GM19023 (cell line): ENCODE measurements around the gene JMJD7.

Experiments used
- ATAC-seq: cut with Tn5 transposase; IDR thresholded peaks from one replicate; pipeline ENCODE4 v1.9.1; 2021; ENCODE audit warnings: mild to moderate bottlenecking, moderate library complexity; ENCODE audit not compliant: unreplicated experiment

JMJD7 gene

DNA sequence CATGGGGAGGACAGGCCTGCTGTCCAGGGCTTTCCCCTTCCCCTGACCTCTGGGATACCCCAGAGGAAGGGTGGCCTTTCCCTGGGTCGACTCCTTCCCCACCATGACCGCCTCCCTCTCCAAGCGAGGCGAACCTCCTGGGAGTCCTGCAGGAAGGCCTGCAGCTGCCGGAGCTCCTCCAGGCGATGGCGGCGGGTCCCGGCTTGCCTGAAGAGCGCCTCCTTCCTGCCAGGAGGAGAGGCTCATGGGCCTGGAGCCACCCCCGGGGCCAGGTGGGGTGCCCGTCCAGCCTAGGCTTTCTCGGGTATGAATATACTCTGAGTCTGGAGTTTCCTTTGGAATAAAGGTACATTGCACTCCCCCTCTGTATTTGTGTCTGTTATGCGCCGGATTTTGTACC is 30.9 kb downstream of the JMJD7 start:
- ATAC-seq = no peak

DNA sequence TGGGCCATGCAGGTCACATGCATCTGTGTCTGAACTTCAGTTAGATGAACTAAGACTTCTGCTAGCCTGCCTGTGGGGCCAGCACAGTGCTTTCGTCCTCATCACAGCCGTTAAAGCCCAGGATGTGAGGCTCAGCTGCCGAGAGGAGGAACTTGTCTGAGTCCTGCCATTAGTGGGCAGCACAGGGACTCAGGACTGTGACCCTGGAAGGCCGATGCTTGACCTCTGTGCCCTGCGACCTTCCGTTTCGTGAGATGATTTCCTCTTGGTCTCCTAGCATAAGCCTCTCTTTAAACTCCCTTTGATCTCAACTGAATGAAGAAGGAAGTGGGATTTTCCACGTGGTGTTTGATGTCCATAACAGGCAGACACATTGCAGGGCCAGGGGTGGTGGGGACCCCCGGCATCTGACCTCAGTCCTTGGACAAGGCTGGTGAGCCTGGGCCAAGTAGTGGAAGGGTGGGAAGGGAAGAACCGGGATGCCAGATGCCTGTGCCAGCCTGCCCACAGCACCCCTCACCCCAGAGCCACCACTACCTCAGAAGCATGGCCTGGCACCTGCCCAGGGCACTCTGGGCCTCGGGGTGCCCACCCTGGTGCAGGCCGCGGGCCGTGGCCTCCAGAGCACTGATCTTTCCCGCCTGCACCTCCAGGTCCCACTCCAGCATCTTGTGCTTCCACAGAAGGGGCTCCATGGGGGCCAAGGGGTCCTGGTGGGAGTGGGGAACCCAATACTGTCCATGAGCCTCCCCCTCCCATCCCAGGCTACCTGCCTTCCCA is 32.3 kb downstream of the JMJD7 start:
- no peak for ATAC-seq

DNA sequence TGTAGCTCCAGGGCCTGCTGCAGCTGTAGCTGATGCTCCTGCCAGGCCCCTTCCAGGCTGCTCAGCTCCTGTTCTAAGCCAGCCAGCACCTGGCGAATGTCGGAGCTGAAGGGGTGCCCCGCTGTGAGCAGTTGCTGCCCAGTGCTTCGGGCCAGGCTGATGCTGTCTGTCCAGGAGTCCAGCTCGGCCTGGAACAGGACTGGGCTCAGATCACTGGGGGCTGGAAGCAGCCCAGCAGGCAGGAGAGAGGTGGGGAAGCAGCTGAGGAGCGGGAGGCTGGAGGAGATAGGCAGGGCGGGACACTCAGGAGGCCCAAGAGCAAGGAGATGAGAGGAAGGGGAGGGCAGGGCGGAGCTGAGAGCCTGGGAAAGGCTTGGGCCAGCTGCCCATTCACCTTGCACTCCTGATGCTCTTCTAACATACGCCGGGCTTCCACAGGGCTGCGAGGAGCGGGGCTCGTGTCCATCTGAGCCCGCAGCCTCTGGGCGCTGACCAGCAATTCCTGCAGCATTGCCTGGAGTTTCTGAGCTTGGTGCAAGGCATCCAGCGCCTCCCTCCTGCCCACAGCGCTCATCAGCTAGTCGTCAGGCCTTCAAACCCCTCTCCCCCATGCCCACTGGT is 34.0 kb downstream of the JMJD7 start:
- no peak for ATAC-seq

DNA sequence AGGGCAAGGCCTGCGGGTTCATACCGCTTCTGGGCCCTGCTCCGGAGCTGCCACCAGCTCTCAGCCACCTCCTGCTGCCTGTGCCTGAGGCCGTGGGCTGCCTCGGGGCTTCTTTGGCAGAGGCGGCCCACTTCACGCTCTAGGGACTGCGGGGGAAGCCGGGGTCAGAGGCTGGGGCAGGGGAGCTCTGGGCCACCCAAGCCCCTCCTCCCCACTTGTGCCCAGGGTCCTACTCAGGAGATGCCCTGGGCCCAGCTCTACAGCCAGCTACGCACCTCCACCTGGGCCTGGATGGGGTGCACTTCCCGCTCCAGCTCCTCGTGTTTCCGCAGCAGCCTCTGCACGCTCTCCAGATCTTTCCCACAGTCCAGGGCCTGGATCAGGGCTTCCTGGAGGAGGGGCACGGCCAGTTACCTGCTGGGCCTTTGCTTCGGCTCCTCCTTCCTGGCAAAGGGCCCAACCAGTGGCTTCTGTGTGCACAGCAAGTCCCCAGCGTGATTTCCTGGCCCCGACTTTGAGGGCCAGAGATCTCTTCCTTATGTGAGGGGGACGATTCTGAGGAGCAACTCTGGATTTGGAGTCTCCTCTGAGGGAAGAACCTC is 34.7 kb downstream of the JMJD7 start:
- ATAC-seq = no peak

DNA sequence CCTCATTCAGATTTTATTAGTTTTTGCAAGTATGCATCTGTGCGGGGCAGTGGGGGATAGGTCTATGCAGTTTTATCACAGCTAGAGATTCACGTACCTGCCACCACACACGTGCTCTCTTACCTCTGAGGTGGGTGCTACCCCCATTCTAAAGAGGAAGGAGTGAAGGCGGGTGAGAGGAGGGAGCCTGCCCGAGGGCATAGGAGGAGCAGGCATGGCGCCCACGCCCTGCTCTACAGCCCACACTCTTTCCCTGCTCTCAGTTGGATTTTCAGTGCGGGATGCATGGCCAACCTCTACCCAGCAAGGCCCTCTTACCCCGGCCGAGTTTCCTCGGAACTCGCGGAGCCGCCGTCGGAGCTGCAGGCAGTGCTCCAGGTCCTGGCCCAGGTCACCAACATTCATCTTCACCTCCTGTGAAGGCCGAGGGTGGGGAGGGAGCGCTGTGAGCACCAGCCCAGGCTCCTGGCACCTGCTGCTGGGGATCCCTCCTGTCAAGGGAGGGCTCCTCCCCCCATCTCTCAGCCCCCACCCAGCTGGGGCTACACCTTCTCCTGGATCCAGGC is 37.7 kb downstream of the JMJD7 start:
- ATAC-seq = no peak

DNA sequence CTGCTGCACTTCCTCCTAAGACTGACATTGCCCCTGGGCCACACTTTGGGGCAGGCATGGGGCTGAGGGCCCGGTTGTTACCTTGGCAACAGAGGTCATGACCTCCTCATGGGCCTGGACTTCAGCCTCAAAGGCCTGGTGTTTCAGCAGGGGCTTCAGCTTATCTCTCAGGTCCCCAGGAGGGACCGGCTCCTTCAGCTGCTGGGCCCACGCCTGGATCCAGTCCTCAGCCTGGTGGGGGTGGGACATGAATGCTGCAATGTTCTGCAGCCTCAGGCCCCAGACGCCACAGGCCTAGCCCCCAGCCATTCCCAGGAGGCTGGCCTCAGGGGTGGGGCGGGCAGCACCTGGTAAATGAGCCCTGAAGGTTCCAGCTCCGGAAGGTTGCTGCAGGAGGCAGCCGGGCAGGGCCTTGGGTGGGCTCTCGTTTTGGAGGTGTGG is 38.4 kb downstream of the JMJD7 start:
- no peak for ATAC-seq

DNA sequence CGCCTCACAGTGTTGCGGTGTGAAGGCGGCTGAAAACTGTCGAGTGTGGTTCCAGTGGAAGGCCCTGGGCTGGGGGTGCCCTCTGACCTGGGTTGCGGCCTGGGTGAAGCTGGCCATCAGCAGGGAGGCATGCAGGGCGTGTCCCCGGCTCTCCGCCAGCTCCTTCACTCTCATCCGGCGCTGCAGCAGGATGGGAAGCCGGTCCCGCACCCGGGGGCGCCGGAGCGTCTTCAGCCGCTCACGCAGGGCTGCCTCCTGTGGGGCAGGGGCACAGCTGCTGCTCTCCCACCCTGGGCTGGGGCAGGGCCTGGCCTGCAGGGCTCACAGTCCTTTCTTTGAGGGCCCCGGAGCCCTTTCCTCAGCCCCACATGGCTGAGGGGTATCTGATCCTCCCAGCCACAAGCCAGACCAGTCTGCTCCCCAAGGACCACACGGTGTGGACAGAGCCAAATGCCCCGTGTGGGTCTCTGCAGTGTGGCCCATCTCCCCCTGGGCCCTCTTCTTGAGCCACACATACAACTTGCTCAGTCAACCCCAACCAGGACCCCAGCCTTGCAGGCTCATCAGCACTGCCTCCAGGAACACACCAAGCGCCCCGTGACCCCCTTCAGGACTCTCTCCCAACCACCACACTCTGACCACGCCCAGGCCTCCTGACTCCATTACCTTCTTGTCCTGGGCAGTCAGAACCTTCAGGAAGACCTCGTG is 39.1 kb downstream of the JMJD7 start:
- no peak for ATAC-seq

DNA sequence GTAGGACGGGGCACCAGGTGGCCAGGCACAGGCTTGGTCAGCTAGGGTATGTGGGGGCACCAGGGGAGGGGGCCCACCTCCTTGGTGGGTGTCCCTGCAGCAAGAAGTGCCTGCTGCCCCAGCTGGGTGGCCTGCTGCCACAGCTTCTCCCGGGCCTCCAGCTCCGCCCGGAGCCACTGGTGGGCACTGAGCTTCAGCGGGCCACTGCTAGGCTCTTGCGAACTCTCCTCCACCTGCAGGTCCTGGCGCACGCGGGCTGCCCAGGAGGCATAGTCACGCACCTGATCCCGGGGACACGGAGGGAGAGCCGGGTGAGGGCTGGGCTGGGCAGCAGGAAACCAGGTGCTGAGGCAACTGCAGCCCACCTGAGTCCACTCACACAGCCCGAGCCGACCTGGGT is 40.4 kb downstream of the JMJD7 start:
- no peak for ATAC-seq

DNA sequence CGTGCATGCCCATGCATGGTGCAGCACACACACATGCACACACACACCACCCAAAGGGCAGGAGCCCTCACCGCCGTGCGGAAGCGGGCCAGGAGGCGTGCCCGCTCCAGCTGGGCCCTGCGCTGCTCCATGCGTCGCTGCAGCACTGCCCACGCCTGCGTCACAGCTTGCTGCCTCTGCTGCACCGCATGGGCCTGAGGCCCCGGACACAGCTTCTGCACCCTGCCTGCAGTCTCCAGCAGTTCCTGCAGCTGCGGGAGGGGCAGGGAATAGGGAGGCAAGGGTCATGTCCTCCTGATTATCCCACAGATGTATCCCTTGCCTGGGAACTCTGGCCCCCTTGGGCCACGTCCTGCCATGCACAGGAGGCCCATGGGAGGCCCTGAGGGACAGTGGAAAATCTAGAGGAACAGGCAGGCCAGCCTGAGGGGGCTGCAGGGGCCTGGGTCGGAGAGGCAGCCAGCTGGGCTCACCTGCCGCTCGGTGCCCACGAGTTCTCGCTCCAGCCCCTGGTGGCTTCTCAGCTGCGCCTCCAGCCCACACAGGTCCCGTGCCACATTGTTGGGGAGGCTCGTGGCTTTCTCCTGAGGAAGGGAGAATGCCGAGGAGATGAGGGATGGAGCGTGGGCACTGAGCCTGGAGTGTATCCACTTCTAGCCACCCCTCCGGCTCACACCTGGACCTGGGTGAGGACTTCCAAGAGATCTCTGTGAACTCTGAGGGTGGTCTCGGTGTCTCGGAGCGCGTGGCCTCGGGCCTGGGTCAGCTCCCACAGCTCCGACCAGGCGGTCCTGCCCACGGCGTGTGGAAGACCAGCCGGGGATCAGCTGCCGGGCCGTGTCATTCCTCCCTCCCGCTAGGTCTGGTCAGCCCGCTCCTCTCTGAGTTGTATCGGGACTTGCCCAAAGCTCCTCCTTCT is 42.1 kb downstream of the JMJD7 start:
- ATAC-seq = no peak

DNA sequence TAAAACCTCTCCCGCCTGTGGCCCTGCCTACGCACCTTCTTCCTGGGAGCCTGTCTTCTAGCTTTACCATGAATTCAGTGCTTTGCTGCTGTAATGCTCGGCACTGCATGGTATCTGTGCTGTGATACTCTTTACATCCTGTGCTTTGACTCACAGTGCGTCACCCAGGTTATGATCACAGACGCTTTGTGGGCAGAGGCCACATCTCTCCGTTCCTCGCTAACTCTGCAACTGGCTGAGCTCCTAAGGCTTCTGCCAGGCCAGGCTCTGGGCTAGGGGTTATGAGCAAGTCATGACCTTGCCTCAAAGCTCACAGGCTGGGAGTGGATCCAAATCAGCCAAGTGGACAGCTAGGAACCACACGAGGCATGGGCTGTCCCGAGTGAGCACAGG is 42.8 kb downstream of the JMJD7 start:
- no peak for ATAC-seq

DNA sequence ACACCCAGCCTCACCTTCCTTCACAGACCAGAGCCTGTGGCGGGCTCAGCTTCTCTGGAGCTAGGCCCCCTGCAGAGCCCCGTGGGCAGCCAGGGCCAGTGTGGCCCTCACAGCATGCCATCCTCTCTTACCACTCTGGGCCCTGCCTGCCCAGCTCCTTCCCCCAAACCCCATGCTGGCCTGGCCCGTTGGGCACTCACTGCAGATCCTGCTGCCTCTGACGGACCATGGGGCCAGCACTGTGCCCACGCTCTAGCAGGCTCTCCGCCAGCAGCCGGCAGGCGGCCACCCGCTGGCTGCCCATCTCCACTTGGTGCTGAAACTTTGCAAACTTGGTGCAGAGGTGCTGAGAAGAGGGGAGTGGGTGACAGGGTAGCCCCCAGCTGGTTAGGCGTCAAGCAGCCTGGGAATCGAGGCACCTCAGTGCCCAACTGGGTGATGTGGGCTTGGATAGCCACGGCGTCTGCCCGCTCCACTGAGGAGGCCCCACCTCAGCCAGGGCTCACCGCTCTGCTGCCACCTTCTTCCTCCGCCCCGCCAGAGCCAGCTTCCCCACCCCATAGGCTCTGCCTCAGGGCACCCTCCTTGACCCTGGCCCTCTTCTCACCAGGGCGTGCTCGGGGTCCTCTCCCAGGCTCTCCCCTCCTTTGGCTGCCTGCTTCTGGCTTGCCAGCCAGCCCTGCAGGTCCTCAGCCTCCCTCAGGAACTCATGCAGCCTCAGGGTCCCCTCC is 43.4 kb downstream of the JMJD7 start:
- ATAC-seq = no peak

DNA sequence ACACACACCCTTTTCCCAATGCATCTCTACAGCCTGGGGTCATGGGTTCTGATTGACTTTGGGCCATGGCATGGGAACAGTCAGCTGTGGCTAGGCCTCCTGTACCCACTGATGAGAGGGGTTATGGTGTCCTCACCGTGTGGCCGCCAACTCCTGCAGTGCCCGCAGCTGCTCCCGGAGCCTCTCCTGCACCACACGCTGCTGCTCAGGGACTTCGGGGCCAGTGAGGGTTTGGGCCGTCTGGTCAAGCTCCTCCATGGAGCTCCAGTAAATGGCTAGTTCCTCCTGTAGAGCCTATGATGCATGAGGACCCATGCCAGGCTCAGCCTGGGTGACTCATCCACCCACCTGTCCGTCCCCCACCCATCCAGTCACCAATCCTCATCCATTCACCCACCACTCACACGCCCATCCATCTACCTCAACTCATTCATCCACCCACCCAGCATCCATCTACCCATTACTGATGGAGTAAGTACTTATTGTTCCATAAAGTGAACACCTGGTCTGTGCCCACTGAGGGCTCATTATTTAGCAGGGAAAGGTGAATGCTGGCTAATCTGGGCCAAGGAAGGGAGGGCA is 44.4 kb downstream of the JMJD7 start:
- ATAC-seq = no peak

DNA sequence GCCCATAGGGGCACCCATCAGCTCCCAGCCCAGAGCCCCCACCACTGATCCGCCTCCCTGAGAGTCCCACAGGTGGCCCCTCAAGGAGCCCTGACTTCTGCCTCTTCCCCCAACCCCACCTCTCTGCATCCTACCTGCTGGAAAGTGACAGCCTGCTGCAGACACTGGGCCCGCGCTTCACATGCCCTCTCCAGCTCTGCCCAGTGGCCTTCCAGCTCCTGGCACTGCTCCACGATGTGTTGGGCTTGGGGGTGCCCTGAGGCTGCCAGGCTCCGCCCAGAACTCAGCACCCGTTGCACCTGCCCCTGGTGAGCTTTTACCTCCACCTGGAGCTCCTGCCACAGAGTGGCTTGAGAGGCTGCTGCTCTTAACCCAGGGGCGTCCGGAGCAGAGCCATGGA is 45.8 kb downstream of the JMJD7 start:
- ATAC-seq = no peak

DNA sequence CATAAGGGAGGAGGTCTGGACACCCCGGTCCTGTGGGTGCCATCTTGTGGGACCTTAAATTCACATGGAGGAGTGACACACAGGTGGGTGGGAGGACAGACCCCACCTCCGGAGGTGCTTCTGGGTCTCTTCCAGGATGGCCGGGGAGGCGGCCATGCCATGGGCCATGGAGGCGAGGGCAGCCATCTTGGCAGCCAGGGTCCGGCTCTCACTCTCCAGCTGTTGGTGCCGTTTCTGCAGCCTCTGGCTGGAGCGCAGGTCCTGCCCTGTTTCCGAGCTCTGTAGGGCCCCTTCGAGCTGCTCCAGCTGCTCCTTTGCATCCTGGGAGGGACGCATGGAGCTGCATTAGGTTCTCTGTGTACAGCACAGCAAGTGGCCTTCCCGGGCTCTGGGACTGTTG is 46.8 kb downstream of the JMJD7 start:
- no peak for ATAC-seq

DNA sequence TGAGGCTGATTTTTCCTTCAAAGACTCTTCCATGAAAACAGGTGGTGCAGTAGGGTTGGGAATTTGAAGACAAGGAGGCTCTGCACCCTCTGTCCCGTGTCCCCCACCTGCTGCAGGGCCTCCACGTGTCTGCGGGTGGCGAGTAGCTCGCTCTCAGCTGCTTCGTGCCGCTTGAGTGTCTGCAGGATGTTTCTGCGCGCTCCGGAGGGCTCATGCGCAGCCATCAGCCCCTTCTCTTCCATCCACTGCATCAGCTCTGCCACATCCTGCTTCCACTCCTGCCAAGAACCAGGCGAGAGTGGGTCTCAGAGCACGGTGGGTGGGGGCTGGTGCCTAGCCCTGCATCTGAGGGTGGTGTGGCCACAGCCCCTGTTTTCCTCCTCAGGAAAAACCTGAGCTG is 48.1 kb downstream of the JMJD7 start:
- no peak for ATAC-seq

DNA sequence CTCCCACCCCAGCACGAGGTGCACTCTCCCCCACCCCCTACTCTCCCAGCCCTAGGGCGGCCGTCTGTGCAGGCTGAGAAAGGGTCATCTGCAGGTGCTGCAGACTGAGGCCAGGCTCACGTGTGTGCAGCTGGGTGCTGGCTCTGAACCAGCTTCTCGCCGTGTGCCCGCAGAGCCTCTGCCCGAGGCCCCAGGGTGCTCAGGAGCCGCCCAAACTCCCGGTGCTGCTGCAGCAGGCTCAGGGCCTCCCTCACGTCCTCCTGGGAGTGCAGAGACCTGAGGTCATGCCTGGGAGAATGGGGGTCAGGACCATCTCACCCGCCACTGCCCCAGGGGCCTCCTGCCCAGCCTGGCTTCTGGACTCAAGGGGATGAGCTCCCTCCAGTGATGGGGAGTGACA is 48.8 kb downstream of the JMJD7 start:
- no peak for ATAC-seq

DNA sequence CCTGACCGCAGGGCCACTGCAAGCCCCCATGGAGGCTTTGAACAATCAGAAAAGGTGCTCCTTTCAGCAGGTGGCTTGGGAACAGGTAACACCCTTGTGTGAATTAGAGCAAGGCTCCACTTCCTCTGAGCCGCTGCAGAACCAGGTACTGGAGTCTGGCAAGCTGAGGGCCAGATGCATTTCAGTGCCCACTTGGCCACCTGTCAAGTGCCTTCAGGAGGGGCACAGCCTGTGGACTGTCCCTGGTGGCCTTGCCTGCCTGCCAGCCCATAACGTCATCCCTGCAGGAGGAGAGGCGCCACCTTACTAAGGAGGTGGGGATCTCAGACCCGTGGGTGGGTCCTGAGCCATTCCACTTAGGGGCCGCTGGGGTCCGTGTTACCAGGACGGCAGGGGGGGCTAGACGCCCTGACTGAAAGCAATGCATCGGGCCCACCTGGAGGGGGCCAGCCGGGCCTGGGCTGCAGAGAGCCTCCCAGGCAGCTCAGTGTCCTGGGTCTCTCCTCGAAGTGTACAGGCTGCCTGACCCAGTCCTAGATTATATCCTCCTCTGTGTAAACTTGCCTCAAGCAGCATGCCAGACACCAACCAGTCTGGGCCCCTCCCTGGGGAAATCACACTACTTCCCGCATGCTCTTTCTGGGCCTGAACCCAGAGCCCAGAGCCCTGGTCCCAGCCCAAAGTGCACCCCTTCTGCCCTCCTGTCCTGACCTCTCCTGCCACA is 49.9 kb downstream of the JMJD7 start:
- ATAC-seq = no peak

DNA sequence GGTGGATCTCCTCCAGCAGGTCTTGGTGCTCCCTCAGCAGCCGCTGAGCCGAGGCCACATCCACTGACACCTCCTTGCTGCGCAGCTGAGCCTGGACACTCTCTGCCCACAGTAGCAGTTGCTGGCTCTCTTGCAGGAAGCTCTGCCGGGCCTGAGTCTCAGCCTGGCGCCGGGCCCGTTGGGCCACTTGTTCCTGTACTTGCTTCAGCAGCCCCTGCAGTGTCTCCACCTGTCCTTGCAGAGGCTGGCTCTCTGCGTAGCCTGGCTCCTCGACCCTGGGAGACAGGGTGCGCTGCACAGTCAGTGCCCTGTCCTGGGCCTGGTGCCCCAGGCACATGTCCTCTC is 50.4 kb downstream of the JMJD7 start:
- no peak for ATAC-seq

DNA sequence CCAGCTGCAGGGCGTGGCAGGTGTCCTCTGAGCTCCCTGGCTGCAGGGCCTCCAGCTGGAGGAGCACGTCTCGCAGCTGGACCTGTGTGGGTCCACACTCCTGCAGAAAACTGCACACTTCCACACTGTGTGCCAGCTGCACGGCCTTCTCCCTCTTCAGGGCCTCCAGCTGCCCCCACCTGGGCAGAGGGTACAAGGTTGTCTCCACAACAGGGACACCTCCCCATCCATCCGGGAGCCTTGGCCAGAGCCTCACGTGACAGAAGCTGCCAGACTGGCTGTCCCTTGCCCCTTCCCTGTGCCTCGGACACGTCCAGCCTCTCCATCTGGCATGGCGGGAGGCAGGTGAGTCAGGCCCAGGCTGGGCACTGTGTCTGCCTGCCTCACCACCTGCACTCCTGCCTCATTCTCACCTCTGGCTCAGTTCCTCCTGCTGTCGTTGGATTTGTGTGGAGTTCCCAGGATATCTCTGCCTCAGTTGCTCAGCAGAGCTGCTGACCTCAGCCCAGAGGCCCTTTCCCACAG is 51.5 kb downstream of the JMJD7 start:
- no peak for ATAC-seq
